GM12878 (cell line): ENCODE results near the gene ZNF768. TPM values are rescaled to one million over a fixed set of nuclear protein-coding genes. Genes with fewer than 3 reads are reported as not detected.

ENCODE experiments used
- BACH1 ChIP-seq: fragments of 450-650 bp; IDR thresholded peaks from 2 replicates; pipeline ENCODE4 v1.6.1; 2017; ENCODE audit warnings: mild to moderate bottlenecking, borderline replicate concordance
- BHLHE40 ChIP-seq, 2 experiments: fragments of 450-650 bp in 1 of 2; IDR thresholded peaks; 2 replicates each; pipeline ENCODE4 v1.6.1; 2011 to 2017; ENCODE audit warnings: low read depth in 2 of 2, borderline replicate concordance in 1 of 2, improper control_type of control experiment in 1 of 2, low read length in 1 of 2, mild to moderate bottlenecking in 1 of 2
- CHD4 ChIP-seq: fragments of 200-600 bp; sonication (generic); IDR thresholded peaks from 2 replicates; pipeline ENCODE4 v1.6.1; 2016; ENCODE audit warnings: mild to moderate bottlenecking
- EED ChIP-seq: sonication (generic); IDR thresholded peaks from 2 replicates; pipeline ENCODE4 v1.6.1; 2016; ENCODE audit warnings: antibody characterized with exemption, low read depth
- EGR1 ChIP-seq, 2 experiments: IDR thresholded peaks; 1 replicate in 1 of 2; 2 replicates in 1 of 2; pipeline ENCODE4 v1.6.1; 2011 to 2012; ENCODE audit warnings: low read depth in 2 of 2, low read length in 2 of 2, borderline replicate concordance in 1 of 2, mild to moderate bottlenecking in 1 of 2, moderate library complexity in 1 of 2
- ESRRA ChIP-seq: IDR thresholded peaks from 2 replicates; pipeline ENCODE4 v1.6.1; 2012; ENCODE audit warnings: mild to moderate bottlenecking, low read length, improper control_type of control experiment
- HCFC1 ChIP-seq: fragments of 150-350 bp; IDR thresholded peaks from 2 replicates; pipeline ENCODE4 v1.6.1; 2014; ENCODE audit warnings: low read length
- JUNB ChIP-seq: IDR thresholded peaks from 2 replicates; pipeline ENCODE4 v1.6.1; 2016; ENCODE audit warnings: antibody characterized with exemption, mild to moderate bottlenecking
- MEF2B ChIP-seq: fragments of 450-650 bp; IDR thresholded peaks from 2 replicates; pipeline ENCODE4 v1.6.1; 2018; ENCODE audit warnings: mild to moderate bottlenecking, moderate library complexity; ENCODE audit not compliant: partially characterized antibody, poor library complexity, severe bottlenecking
- NFYB ChIP-seq: IDR thresholded peaks from 2 replicates; pipeline ENCODE4 v1.6.1; 2011; ENCODE audit warnings: low read depth, mild to moderate bottlenecking, low read length, improper control_type of control experiment, moderate library complexity; ENCODE audit not compliant: insufficient read depth
- POLR2AphosphoS2 ChIP-seq: IDR thresholded peaks from 2 replicates; pipeline ENCODE4 v1.6.1; 2011; ENCODE audit warnings: low read depth, mild to moderate bottlenecking, low read length, improper control_type of control experiment, moderate library complexity
- POLR2AphosphoS5 ChIP-seq: IDR thresholded peaks from 2 replicates; pipeline ENCODE4 v1.6.1; 2011; ENCODE audit warnings: mild to moderate bottlenecking, low read length, inconsistent platforms
- ZBED1 ChIP-seq: IDR thresholded peaks from 2 replicates; pipeline ENCODE4 v1.6.1; 2016; ENCODE audit warnings: borderline replicate concordance
- ZNF384 ChIP-seq: IDR thresholded peaks from 2 replicates; pipeline ENCODE4 v1.6.1; 2012; ENCODE audit warnings: low read depth, mild to moderate bottlenecking, low read length, improper control_type of control experiment, borderline replicate concordance
- ZSCAN29 ChIP-seq: fragments of 450-650 bp; IDR thresholded peaks from 2 replicates; pipeline ENCODE4 v1.6.1; 2017; ENCODE audit warnings: mild to moderate bottlenecking, moderate library complexity
- polyA plus RNA-seq, 11 experiments: library from polyadenylated mRNA; depleted of rRNA in 4 of 11; unstranded in 6 of 11; stranded (reverse) in 5 of 11; fragments of >200 nt; fragmentation: Nextera tagmentation in 4 of 11; fragmentation: Illumina TruSeq in 1 of 11; extraction: Ambion mirVana in 4 of 11; extraction: Trizol in 1 of 11; gene quantifications; 1 replicate in 1 of 11; 2 replicates in 10 of 11; pipeline versions ENCODE4 v1.2.1 to v1.2.3, GENCODE V29; 2011 to 2016; ENCODE audit warnings: inconsistent platforms in 2 of 11, missing spikeins in 2 of 11, low read depth in 1 of 11
- total RNA-seq, 4 experiments: library from RNA; depleted of rRNA in 3 of 4; stranded (reverse); fragments of >200 nt in 3 of 4; fragmentation: Illumina TruSeq in 1 of 4; extraction: Trizol in 1 of 4; gene quantifications; 2 replicates each; pipeline versions ENCODE4 v1.2.1 to v1.2.3, GENCODE V29; 2013 to 2021
- TF ChIP-seq, protein P1 (sequence below): IDR thresholded peaks from 2 replicates; pipeline ENCODE4 v1.6.1; 2012; ENCODE audit warnings: mild to moderate bottlenecking, low read depth, low read length
- TF ChIP-seq, protein P2 (sequence below): fragments of 150-350 bp; IDR thresholded peaks from 2 replicates; pipeline ENCODE4 v1.6.1; 2016; ENCODE audit warnings: low read depth, low read length
- TF ChIP-seq, protein P3 (sequence below): fragments of 450-650 bp; conservative IDR thresholded peaks from 2 replicates; pipeline ENCODE4 v1.6.1; 2017; ENCODE audit warnings: mild to moderate bottlenecking, moderate library complexity
- TF ChIP-seq, protein P4 (sequence below): IDR thresholded peaks from 2 replicates; pipeline ENCODE4 v1.6.1; 2011; ENCODE audit warnings: borderline replicate concordance, low read depth, mild to moderate bottlenecking, moderate library complexity, mixed read lengths, low read length; ENCODE audit not compliant: insufficient read depth; ENCODE audit errors: extremely low read length

The ZNF768 gene
- total and polyA plus RNA-seq, 10 of the 15 experiments (the other 5 are each of a cell fraction or from before 2014, with no cell fraction given): 0.05 to 23.1 (median 9.1) TPM

DNA sequence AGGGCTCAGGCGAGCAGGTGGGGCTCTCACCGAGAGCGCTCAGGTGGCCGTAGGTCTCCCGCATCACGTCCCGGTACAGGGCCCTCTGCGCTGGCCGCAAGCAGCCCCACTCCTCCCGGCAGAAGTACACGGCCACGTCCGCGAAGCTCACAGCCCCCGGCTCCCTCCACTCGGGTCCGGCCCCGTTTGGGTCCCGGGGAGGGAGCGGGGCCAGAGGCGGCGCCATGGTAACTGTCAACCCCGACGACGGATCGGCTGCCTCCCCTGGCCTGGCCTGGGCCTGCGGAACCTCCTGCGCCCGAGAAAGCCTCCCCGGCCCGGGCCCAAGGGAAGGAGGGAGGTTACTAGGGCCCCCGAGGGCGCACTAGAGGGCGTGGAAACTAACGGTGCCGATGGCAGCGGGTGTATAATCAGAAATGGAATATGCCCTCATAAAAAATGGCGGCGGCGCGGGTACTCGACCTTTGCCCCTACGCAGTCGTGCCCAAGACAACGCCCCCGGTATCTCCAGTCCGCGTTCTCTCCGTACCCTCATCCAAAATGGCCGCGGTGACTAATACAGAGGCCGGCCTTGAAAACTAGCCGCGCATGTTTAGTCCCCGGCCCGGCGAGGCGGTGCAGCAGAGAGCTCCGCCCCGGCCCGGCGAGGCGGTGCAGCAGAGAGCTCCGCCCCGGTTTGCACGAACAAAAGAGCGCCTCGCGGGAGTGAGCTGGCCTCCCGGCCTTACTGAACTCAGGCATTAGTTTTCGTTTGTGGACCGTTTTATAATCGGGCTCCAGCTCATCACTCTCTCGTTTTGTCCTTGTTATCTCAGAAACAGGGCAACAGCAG lies 31.8 kb upstream of the ZNF768 start, which contains the start of gene ZNF764 (continued):
- no peak for TF ChIP-seq ZSCAN29
- TF ChIP-seq, protein P1, sequence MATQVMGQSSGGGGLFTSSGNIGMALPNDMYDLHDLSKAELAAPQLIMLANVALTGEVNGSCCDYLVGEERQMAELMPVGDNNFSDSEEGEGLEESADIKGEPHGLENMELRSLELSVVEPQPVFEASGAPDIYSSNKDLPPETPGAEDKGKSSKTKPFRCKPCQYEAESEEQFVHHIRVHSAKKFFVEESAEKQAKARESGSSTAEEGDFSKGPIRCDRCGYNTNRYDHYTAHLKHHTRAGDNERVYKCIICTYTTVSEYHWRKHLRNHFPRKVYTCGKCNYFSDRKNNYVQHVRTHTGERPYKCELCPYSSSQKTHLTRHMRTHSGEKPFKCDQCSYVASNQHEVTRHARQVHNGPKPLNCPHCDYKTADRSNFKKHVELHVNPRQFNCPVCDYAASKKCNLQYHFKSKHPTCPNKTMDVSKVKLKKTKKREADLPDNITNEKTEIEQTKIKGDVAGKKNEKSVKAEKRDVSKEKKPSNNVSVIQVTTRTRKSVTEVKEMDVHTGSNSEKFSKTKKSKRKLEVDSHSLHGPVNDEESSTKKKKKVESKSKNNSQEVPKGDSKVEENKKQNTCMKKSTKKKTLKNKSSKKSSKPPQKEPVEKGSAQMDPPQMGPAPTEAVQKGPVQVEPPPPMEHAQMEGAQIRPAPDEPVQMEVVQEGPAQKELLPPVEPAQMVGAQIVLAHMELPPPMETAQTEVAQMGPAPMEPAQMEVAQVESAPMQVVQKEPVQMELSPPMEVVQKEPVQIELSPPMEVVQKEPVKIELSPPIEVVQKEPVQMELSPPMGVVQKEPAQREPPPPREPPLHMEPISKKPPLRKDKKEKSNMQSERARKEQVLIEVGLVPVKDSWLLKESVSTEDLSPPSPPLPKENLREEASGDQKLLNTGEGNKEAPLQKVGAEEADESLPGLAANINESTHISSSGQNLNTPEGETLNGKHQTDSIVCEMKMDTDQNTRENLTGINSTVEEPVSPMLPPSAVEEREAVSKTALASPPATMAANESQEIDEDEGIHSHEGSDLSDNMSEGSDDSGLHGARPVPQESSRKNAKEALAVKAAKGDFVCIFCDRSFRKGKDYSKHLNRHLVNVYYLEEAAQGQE: no peak
- TF ChIP-seq, protein P2, sequence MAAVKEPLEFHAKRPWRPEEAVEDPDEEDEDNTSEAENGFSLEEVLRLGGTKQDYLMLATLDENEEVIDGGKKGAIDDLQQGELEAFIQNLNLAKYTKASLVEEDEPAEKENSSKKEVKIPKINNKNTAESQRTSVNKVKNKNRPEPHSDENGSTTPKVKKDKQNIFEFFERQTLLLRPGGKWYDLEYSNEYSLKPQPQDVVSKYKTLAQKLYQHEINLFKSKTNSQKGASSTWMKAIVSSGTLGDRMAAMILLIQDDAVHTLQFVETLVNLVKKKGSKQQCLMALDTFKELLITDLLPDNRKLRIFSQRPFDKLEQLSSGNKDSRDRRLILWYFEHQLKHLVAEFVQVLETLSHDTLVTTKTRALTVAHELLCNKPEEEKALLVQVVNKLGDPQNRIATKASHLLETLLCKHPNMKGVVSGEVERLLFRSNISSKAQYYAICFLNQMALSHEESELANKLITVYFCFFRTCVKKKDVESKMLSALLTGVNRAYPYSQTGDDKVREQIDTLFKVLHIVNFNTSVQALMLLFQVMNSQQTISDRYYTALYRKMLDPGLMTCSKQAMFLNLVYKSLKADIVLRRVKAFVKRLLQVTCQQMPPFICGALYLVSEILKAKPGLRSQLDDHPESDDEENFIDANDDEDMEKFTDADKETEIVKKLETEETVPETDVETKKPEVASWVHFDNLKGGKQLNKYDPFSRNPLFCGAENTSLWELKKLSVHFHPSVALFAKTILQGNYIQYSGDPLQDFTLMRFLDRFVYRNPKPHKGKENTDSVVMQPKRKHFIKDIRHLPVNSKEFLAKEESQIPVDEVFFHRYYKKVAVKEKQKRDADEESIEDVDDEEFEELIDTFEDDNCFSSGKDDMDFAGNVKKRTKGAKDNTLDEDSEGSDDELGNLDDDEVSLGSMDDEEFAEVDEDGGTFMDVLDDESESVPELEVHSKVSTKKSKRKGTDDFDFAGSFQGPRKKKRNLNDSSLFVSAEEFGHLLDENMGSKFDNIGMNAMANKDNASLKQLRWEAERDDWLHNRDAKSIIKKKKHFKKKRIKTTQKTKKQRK: no peak
- TF ChIP-seq ESRRA: 0 out of 2 replicates have a peak, but pooled peaks have one; percentile 46
- peak; percentile 38 for TF ChIP-seq POLR2AphosphoS5
- TF ChIP-seq EED: no peak
- TF ChIP-seq HCFC1: peak; percentile 84
- no peak for TF ChIP-seq NFYB
- TF ChIP-seq CHD4: no peak
- no peak for TF ChIP-seq MEF2B
- peak in 1 of 2 experiments; percentile 43; a peak in 1 of 4 replicates for TF ChIP-seq BHLHE40 (IDR thresholded peaks at IDR 0.05; ENCODE audit: borderline replicate concordance in 1 of 2, low read depth in 2 of 2, low read length in 1 of 2)
- TF ChIP-seq, protein P3, sequence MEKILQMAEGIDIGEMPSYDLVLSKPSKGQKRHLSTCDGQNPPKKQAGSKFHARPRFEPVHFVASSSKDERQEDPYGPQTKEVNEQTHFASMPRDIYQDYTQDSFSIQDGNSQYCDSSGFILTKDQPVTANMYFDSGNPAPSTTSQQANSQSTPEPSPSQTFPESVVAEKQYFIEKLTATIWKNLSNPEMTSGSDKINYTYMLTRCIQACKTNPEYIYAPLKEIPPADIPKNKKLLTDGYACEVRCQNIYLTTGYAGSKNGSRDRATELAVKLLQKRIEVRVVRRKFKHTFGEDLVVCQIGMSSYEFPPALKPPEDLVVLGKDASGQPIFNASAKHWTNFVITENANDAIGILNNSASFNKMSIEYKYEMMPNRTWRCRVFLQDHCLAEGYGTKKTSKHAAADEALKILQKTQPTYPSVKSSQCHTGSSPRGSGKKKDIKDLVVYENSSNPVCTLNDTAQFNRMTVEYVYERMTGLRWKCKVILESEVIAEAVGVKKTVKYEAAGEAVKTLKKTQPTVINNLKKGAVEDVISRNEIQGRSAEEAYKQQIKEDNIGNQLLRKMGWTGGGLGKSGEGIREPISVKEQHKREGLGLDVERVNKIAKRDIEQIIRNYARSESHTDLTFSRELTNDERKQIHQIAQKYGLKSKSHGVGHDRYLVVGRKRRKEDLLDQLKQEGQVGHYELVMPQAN: peak; percentile 37; the same call in 1 of the 2 replicates
- TF ChIP-seq BACH1: 0 out of 2 replicates have a peak, but pooled peaks have one; percentile 9
- TF ChIP-seq, protein P4, sequence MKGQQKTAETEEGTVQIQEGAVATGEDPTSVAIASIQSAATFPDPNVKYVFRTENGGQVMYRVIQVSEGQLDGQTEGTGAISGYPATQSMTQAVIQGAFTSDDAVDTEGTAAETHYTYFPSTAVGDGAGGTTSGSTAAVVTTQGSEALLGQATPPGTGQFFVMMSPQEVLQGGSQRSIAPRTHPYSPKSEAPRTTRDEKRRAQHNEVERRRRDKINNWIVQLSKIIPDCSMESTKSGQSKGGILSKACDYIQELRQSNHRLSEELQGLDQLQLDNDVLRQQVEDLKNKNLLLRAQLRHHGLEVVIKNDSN: no peak
- peak; percentile 17; the same call in 1 of the 2 replicates for TF ChIP-seq JUNB
- TF ChIP-seq EGR1 (IDR thresholded peaks at IDR 0.05; ENCODE audit: borderline replicate concordance in 1 of 2, low read depth in 2 of 2, low read length in 2 of 2): peak; percentile 74 to 90
- no peak for TF ChIP-seq ZBED1
- TF ChIP-seq POLR2AphosphoS2: peak; percentile 51; the same call in 1 of the 2 replicates
- TF ChIP-seq ZNF384: no peak
